ENCODE results near the gene GLIPR2. TPM values are rescaled to one million over a fixed set of nuclear protein-coding genes. Genes with fewer than 3 reads are reported as not detected.
A peak's percentile ranks its signal among the peaks of the same experiment; 100 is the strongest.

GLIPR2 gene
- total and polyA plus RNA-seq, 2 of the 13 experiments (the other 11 are each of a cell fraction or from before 2014, with no cell fraction given): 0.08 to 0.42 TPM

DNA sequence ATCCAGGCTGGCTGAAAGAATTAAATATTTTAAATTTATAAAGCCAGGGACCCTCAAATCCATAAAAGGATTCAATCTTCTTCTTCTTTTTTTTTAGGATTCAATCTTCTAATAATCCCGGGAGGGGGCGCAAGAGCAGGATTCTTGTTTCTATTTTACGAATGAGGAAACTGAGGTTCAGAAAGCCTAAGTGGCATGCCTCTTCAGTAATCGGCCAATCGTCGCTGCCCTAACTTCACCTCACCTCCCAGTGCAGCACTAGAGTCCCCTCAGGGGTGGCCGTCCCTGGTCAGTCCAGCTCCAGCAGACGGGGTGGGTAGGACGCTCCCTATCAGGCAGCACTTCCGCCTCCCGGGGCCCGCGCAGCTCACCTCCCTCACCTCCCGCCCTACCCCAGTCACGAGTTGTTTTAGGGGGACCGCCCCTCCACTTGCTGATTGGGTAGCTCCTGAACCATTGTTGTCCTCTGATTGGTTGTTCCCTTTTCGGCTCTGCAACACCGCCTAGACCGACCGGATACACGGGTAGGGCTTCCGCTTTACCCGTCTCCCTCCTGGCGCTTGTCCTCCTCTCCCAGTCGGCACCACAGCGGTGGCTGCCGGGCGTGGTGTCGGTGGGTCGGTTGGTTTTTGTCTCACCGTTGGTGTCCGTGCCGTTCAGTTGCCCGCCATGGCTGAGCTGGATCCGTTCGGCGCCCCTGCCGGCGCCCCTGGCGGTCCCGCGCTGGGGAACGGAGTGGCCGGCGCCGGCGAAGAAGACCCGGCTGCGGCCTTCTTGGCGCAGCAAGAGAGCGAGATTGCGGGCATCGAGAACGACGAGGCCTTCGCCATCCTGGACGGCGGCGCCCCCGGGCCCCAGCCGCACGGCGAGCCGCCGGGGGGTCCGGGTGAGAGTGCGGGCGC lies 54.1 kb downstream of the GLIPR2 start, which contains the start of gene CLTA (continued):
- TF ChIP-seq, protein P1, sequence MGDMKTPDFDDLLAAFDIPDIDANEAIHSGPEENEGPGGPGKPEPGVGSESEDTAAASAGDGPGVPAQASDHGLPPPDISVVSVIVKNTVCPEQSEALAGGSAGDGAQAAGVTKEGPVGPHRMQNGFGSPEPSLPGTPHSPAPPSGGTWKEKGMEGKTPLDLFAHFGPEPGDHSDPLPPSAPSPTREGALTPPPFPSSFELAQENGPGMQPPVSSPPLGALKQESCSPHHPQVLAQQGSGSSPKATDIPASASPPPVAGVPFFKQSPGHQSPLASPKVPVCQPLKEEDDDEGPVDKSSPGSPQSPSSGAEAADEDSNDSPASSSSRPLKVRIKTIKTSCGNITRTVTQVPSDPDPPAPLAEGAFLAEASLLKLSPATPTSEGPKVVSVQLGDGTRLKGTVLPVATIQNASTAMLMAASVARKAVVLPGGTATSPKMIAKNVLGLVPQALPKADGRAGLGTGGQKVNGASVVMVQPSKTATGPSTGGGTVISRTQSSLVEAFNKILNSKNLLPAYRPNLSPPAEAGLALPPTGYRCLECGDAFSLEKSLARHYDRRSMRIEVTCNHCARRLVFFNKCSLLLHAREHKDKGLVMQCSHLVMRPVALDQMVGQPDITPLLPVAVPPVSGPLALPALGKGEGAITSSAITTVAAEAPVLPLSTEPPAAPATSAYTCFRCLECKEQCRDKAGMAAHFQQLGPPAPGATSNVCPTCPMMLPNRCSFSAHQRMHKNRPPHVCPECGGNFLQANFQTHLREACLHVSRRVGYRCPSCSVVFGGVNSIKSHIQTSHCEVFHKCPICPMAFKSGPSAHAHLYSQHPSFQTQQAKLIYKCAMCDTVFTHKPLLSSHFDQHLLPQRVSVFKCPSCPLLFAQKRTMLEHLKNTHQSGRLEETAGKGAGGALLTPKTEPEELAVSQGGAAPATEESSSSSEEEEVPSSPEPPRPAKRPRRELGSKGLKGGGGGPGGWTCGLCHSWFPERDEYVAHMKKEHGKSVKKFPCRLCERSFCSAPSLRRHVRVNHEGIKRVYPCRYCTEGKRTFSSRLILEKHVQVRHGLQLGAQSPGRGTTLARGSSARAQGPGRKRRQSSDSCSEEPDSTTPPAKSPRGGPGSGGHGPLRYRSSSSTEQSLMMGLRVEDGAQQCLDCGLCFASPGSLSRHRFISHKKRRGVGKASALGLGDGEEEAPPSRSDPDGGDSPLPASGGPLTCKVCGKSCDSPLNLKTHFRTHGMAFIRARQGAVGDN (CRISPR knock-in tag; IDR thresholded peaks at IDR 0.05): peak; percentile 88
- no peak for TF ChIP-seq FOSL2 (CRISPR knock-in tag; IDR thresholded peaks at IDR 0.05)
- no peak for TF ChIP-seq ZNF460 (CRISPR knock-in tag; IDR thresholded peaks at IDR 0.05; ENCODE audit: borderline replicate concordance)
- TF ChIP-seq, protein P2, sequence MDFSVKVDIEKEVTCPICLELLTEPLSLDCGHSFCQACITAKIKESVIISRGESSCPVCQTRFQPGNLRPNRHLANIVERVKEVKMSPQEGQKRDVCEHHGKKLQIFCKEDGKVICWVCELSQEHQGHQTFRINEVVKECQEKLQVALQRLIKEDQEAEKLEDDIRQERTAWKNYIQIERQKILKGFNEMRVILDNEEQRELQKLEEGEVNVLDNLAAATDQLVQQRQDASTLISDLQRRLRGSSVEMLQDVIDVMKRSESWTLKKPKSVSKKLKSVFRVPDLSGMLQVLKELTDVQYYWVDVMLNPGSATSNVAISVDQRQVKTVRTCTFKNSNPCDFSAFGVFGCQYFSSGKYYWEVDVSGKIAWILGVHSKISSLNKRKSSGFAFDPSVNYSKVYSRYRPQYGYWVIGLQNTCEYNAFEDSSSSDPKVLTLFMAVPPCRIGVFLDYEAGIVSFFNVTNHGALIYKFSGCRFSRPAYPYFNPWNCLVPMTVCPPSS (IDR thresholded peaks at IDR 0.05): no peak
- TF ChIP-seq RARA (CRISPR knock-in tag; IDR thresholded peaks at IDR 0.05): peak; percentile 7; the same call in 1 of the 2 replicates
- TF ChIP-seq, protein P3, sequence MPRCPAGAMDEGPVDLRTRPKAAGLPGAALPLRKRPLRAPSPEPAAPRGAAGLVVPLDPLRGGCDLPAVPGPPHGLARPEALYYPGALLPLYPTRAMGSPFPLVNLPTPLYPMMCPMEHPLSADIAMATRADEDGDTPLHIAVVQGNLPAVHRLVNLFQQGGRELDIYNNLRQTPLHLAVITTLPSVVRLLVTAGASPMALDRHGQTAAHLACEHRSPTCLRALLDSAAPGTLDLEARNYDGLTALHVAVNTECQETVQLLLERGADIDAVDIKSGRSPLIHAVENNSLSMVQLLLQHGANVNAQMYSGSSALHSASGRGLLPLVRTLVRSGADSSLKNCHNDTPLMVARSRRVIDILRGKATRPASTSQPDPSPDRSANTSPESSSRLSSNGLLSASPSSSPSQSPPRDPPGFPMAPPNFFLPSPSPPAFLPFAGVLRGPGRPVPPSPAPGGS (CRISPR knock-in tag; IDR thresholded peaks at IDR 0.05): peak; percentile 88
- TF ChIP-seq ZNF382 (CRISPR knock-in tag; IDR thresholded peaks at IDR 0.05; ENCODE audit: borderline replicate concordance): no peak
- 0 out of 2 replicates have a peak, but pooled peaks have one; percentile 48 for TF ChIP-seq ZNF737 (CRISPR knock-in tag; IDR thresholded peaks at IDR 0.05; ENCODE audit: borderline replicate concordance)
- TF ChIP-seq, protein P4, sequence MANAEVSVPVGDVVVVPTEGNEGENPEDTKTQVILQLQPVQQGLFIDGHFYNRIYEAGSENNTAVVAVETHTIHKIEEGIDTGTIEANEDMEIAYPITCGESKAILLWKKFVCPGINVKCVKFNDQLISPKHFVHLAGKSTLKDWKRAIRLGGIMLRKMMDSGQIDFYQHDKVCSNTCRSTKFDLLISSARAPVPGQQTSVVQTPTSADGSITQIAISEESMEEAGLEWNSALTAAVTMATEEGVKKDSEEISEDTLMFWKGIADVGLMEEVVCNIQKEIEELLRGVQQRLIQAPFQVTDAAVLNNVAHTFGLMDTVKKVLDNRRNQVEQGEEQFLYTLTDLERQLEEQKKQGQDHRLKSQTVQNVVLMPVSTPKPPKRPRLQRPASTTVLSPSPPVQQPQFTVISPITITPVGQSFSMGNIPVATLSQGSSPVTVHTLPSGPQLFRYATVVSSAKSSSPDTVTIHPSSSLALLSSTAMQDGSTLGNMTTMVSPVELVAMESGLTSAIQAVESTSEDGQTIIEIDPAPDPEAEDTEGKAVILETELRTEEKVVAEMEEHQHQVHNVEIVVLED (CRISPR knock-in tag; IDR thresholded peaks at IDR 0.05; ENCODE audit: borderline replicate concordance): peak; percentile 53; the same call in 1 of the 2 replicates
- no peak for TF ChIP-seq ZNF616 (CRISPR knock-in tag; IDR thresholded peaks at IDR 0.05; ENCODE audit: low read depth)
- TF ChIP-seq JARID2 (CRISPR knock-in tag; IDR thresholded peaks at IDR 0.05; ENCODE audit: insufficient replicate concordance): no peak
- peak; percentile 83 for TF ChIP-seq KDM2A (CRISPR knock-in tag; IDR thresholded peaks at IDR 0.05; ENCODE audit: borderline replicate concordance, low read depth)
